Stimulated activated naive B cell treated with anti-CD40 and anti-IgM and Interleukin-4, amounts not matched to agents 10 μg/mL and 1 μg/mL and 100 μg/mL, for 72 hours (primary cell): ENCODE data around the gene CLSTN1.
A peak's percentile ranks its signal among the peaks of the same experiment; 100 is the strongest.

ENCODE experiments used
- ATAC-seq, 2 donors: fragments of 150-1000 bp; cut with Tn5 transposase; replicated peaks; 2 replicates each; pipeline ENCODE4 v1.10.0; 2021; ENCODE audit warnings: moderate library complexity in 1 of 2
- DNase-seq: peaks from one replicate; pipeline ENCODE4 v3.0.0; 2021
- H3K27ac Mint-ChIP-seq: one replicate; pipeline ENCODE4 v1.8.0; 2022; ENCODE audit warnings: mild to moderate bottlenecking, mixed read lengths
- H3K27me3 Mint-ChIP-seq, 2 donors: one replicate each; pipeline ENCODE4 v1.8.0; 2022; ENCODE audit warnings: mixed read lengths in 2 of 2
- H3K36me3 Mint-ChIP-seq, 2 donors: one replicate each; pipeline ENCODE4 v1.8.0; 2022; ENCODE audit warnings: mixed read lengths in 2 of 2, mild to moderate bottlenecking in 1 of 2
- H3K4me1 Mint-ChIP-seq, 2 donors: one replicate each; pipeline ENCODE4 v1.8.0; 2022; ENCODE audit warnings: mixed read lengths in 2 of 2, mild to moderate bottlenecking in 1 of 2
- H3K4me3 Mint-ChIP-seq, 2 donors: one replicate each; pipeline ENCODE4 v1.8.0; 2022; ENCODE audit warnings: mild to moderate bottlenecking in 2 of 2, mixed read lengths in 2 of 2, moderate library complexity in 1 of 2
- H3K9me3 Mint-ChIP-seq, 2 donors: one replicate each; pipeline ENCODE4 v1.8.0; 2022; ENCODE audit warnings: mixed read lengths in 2 of 2, mild to moderate bottlenecking in 1 of 2

CLSTN1 gene

GRCh38 chr1:9844106-9844505 is 20.3 kb upstream of the CLSTN1 start:
- no peak for DNase-seq
- Mint-ChIP-seq H3K27ac (no peak overlapping the region), H3K4me1 (peaks cover 4 to 7% of the 10 kb centered on the region in 2 donors), H3K27me3 (no peaks in the 10 kb centered on the region), H3K9me3 (no peaks in the 10 kb centered on the region), H3K36me3 (no peaks in the 10 kb centered on the region), H3K4me3 (no peak overlapping the region)
- no peak for ATAC-seq

GRCh38 chr1:9843576-9843945 is 19.8 kb upstream of the CLSTN1 start:
- Mint-ChIP-seq H3K27ac (no peak overlapping the region), H3K36me3 (no peaks in the 10 kb centered on the region), H3K4me1 (peaks cover 2 to 5% of the 10 kb centered on the region in 2 donors), H3K4me3 (no peak overlapping the region), H3K27me3 (no peaks in the 10 kb centered on the region), H3K9me3 (no peaks in the 10 kb centered on the region)
- DNase-seq (no peak), ATAC-seq (no peak)

GRCh38 chr1:9842781-9843575 is 19.2 kb upstream of the CLSTN1 start:
- no peak for DNase-seq
- H3K4me3 Mint-ChIP-seq, result no peak overlapping the region
- no peak overlapping the region for H3K27ac Mint-ChIP-seq
- H3K4me1 Mint-ChIP-seq, result peaks cover 2 to 5% of the 10 kb centered on the region in 2 donors
- no peaks in the 10 kb centered on the region for H3K9me3 Mint-ChIP-seq
- ATAC-seq, result no peak
- H3K27me3 Mint-ChIP-seq, result no peaks in the 10 kb centered on the region
- H3K36me3 Mint-ChIP-seq, result no peaks in the 10 kb centered on the region

GRCh38 chr1:9842073-9842711 is 18.4 kb upstream of the CLSTN1 start:
- Mint-ChIP-seq H3K9me3 (no peaks in the 10 kb centered on the region), H3K27ac (no peak overlapping the region), H3K27me3 (no peaks in the 10 kb centered on the region), H3K36me3 (no peaks in the 10 kb centered on the region), H3K4me1 (peaks cover 2 to 10% of the 10 kb centered on the region in 2 donors), H3K4me3 (no peak overlapping the region)
- DNase-seq (no peak), ATAC-seq (no peak)

GRCh38 chr1:9841460-9841859 is 17.7 kb upstream of the CLSTN1 start:
- H3K4me1 Mint-ChIP-seq, result peaks cover 2 to 10% of the 10 kb centered on the region in 2 donors
- ATAC-seq (no peak), DNase-seq (no peak)
- no peaks in the 10 kb centered on the region for H3K36me3 Mint-ChIP-seq
- no peak overlapping the region for H3K4me3 Mint-ChIP-seq
- no peaks in the 10 kb centered on the region for H3K27me3 Mint-ChIP-seq
- H3K9me3 Mint-ChIP-seq, result no peaks in the 10 kb centered on the region
- H3K27ac Mint-ChIP-seq, result no peak overlapping the region

- DNase-seq, result no peak
- no peaks in the 10 kb centered on the region for H3K27me3 Mint-ChIP-seq
- peaks cover 0 to 11% of the 10 kb centered on the region in 2 donors for H3K4me1 Mint-ChIP-seq
- no peak overlapping the region for H3K27ac Mint-ChIP-seq
- no peak overlapping the region for H3K4me3 Mint-ChIP-seq
- H3K9me3 Mint-ChIP-seq, result no peaks in the 10 kb centered on the region
- H3K36me3 Mint-ChIP-seq, result no peaks in the 10 kb centered on the region
- ATAC-seq, result no peak
Observed at GRCh38 chr1:9840176-9840575, 16.4 kb upstream of the CLSTN1 start.

GRCh38 chr1:9838946-9839345 is 15.2 kb upstream of the CLSTN1 start:
- Mint-ChIP-seq H3K4me1 (peaks cover 0 to 12% of the 10 kb centered on the region in 2 donors), H3K36me3 (no peaks in the 10 kb centered on the region), H3K4me3 (no peak overlapping the region), H3K9me3 (no peaks in the 10 kb centered on the region), H3K27me3 (no peaks in the 10 kb centered on the region), H3K27ac (no peak overlapping the region)
- ATAC-seq, result no peak
- DNase-seq, result no peak

- Mint-ChIP-seq H3K36me3 (no peaks in the 10 kb centered on the region), H3K9me3 (no peaks in the 10 kb centered on the region), H3K27me3 (no peaks in the 10 kb centered on the region)
Observed at GRCh38 chr1:9836632-9836960, 12.8 kb upstream of the CLSTN1 start.

GRCh38 chr1:9835758-9836631 is 12.2 kb upstream of the CLSTN1 start:
- no peak overlapping the region for H3K4me3 Mint-ChIP-seq
- ATAC-seq, result no peak
- no peaks in the 10 kb centered on the region for H3K36me3 Mint-ChIP-seq
- no peak for DNase-seq
- no peaks in the 10 kb centered on the region for H3K27me3 Mint-ChIP-seq
- H3K9me3 Mint-ChIP-seq, result no peaks in the 10 kb centered on the region
- no peak overlapping the region for H3K27ac Mint-ChIP-seq
- H3K4me1 Mint-ChIP-seq, result peaks cover 2 to 12% of the 10 kb centered on the region in 2 donors

More at GRCh38 chr1:9836632-9836960, 12.8 kb upstream of the CLSTN1 start:
- H3K4me1 Mint-ChIP-seq, result peaks cover 2 to 12% of the 10 kb centered on the region in 2 donors
- H3K4me3 Mint-ChIP-seq, result no peak overlapping the region
- no peak overlapping the region for H3K27ac Mint-ChIP-seq
- no peak for ATAC-seq
- DNase-seq, result no peak

GRCh38 chr1:9835404-9835757 is 11.6 kb upstream of the CLSTN1 start:
- ATAC-seq (no peak), DNase-seq (no peak)
- H3K36me3 Mint-ChIP-seq, result no peaks in the 10 kb centered on the region
- H3K9me3 Mint-ChIP-seq, result no peaks in the 10 kb centered on the region
- no peaks in the 10 kb centered on the region for H3K27me3 Mint-ChIP-seq
- no peak overlapping the region for H3K27ac Mint-ChIP-seq
- H3K4me3 Mint-ChIP-seq, result no peak overlapping the region
- peaks cover 2 to 12% of the 10 kb centered on the region in 2 donors for H3K4me1 Mint-ChIP-seq

- Mint-ChIP-seq H3K36me3 (no peaks in the 10 kb centered on the region), H3K27me3 (no peaks in the 10 kb centered on the region), H3K27ac (no peak overlapping the region), H3K4me3 (no peak overlapping the region), H3K9me3 (no peaks in the 10 kb centered on the region), H3K4me1 (peaks cover 2 to 12% of the 10 kb centered on the region in 2 donors)
- DNase-seq, result no peak
- ATAC-seq, result no peak
Observed at GRCh38 chr1:9833632-9834031, 9.9 kb upstream of the CLSTN1 start.

GRCh38 chr1:9827558-9828185 is 3.9 kb upstream of the CLSTN1 start:
- H3K27ac Mint-ChIP-seq, result no peak overlapping the region
- ATAC-seq (no peak), DNase-seq (no peak)
- no peaks in the 10 kb centered on the region for H3K27me3 Mint-ChIP-seq
- H3K9me3 Mint-ChIP-seq, result no peaks in the 10 kb centered on the region
- H3K4me3 Mint-ChIP-seq, result no peak overlapping the region
- peaks cover 20 to 21% of the 10 kb centered on the region in 2 donors for H3K4me1 Mint-ChIP-seq
- no peaks in the 10 kb centered on the region for H3K36me3 Mint-ChIP-seq

GRCh38 chr1:9826616-9827015 is 2.9 kb upstream of the CLSTN1 start:
- Mint-ChIP-seq H3K4me1 (peaks cover 22 to 30% of the 10 kb centered on the region in 2 donors), H3K36me3 (no peaks in the 10 kb centered on the region), H3K27me3 (no peaks in the 10 kb centered on the region), H3K9me3 (no peaks in the 10 kb centered on the region), H3K4me3 (no peak overlapping the region), H3K27ac (no peak overlapping the region)
- ATAC-seq (no peak), DNase-seq (no peak)

- no peak for DNase-seq
- Mint-ChIP-seq H3K4me1 (peaks cover 22 to 30% of the 10 kb centered on the region in 2 donors), H3K36me3 (no peaks in the 10 kb centered on the region), H3K4me3 (no peak overlapping the region), H3K9me3 (no peaks in the 10 kb centered on the region), H3K27me3 (no peaks in the 10 kb centered on the region), H3K27ac (peak overlapping the region; percentile 82)
- no peak for ATAC-seq
Observed at GRCh38 chr1:9826087-9826486, 2.3 kb upstream of the CLSTN1 start.
